Epithelial cell of proximal tubule (primary cell): Measurements from ENCODE around the gene NFRKB. TPM values are rescaled to one million over a fixed set of nuclear protein-coding genes. Genes with fewer than 3 reads are reported as not detected.
"Not testable (repeated sequence)": the region's sequence is repeated elsewhere in the genome, so short reads cannot be mapped to it uniquely, and the experiment has no call there.

Source experiments
- DNase-seq: peaks from one replicate; pipeline ENCODE4 v3.0.0-alpha.2; 2011; ENCODE audit warnings: low read depth
- H3K4me3 ChIP-seq: 2 replicates; pipeline ENCODE4 v1.5.1; 2011; ENCODE audit warnings: low read depth, mild to moderate bottlenecking, low read length
- CTCF ChIP-seq: conservative IDR thresholded peaks from 2 replicates; pipeline ENCODE4 v1.5.1; 2012; ENCODE audit warnings: low read depth, mild to moderate bottlenecking, low read length
- total RNA-seq: library from RNA; depleted of rRNA; stranded (reverse); fragments of >200 nt; gene quantifications from 2 replicates; pipeline ENCODE4 v1.2.3, GENCODE V29; 2015

NFRKB gene
- total RNA-seq, 1 donor from 2014 or later = 13.5 TPM

- no peak for TF ChIP-seq CTCF
- no peak for DNase-seq
- no peak overlapping the region for H3K4me3 ChIP-seq
Measured at GRCh38 chr11:129880311-129880710, 15.1 kb downstream of the NFRKB start.

DNA sequence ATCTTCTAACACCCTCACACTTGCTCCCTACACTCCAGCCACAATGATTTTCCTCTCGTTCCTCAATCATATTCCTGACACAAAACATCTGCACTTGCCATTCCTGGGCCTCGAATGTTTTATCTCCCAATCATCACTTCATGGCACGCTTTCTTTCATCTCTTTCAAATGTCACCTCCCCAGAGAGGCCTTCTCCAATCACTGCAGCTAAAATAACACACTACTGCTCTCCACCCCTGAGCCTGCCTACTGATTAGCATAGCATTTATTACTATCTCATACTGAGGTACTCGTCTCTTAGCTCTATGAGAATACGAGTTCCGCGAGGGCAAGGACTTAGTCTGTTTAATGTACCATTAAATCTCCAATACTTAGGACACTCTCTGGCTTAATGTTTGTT lies 23.5 kb downstream of the NFRKB start:
- TF ChIP-seq CTCF = no peak
- no peak overlapping the region for H3K4me3 ChIP-seq
- no peak for DNase-seq

DNA sequence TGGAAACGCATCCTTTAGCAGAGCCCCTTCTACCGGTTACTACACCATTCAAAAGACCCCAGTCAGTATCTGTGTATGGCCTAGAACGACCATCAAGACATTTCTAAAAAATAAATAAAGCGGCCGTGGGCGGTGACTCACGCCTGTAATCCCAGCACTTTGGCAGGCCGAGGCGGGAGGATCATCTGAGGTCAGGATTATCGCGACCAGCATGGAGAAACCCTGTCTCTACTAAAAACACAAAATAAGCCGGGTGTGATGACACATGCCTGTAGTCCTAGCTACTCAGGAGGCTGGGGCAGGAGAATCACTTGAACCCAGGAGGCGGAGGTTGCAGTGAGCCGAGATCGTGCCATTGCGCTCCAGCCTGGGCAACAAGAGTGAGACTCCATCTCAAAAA lies 26.8 kb downstream of the NFRKB start:
- H3K4me3 ChIP-seq, DNase-seq: not testable (repeated sequence)

DNA sequence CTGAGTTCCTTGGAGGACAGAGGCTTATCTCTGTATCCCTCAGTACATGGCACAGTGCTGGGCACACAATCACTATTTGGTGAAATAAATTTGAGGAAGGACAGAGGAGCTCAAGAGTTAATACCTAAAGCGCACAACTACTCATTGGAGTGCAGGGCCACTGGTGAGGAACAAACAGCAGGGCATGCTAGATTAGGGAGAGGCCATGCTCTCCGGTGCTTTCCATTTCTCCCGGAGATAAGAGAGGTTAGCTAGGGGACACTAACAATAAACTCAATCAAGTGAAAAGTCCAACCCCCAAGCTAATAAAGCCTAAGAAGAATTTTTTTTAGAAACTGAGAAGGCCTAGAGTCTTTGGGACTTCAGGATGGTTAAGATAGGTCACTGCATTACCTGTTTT lies 29.1 kb downstream of the NFRKB start:
- DNase-seq = no peak
- no peak for TF ChIP-seq CTCF
- no peak overlapping the region for H3K4me3 ChIP-seq

- DNase-seq = no peak
- no peak for TF ChIP-seq CTCF
Measured at GRCh38 chr11:129865701-129866100, 29.7 kb downstream of the NFRKB start.

DNA sequence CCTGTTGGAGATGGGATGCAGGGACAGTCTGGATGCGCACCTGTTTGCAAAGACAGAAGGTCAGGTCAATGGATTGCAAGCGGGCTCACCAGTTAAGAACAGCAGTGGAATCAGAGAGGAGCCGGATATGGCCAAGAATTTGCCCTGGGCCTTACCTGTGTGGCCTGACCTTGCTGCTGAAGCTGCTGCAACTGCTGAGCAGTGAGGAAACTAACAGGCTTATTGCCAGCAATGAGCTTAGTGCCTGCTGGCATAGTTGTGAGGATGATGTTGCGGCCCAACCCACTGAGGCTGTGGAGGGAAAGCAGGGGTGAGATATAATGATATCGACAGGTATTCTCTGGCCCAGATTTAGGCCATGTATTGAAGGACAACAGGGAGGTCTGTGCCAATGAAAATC lies 30.6 kb downstream of the NFRKB start:
- DNase-seq = no peak
- H3K4me3 ChIP-seq = no peak overlapping the region
- TF ChIP-seq CTCF = no peak

More at GRCh38 chr11:129865701-129866100, 29.7 kb downstream of the NFRKB start:
- no peak overlapping the region for H3K4me3 ChIP-seq

DNA sequence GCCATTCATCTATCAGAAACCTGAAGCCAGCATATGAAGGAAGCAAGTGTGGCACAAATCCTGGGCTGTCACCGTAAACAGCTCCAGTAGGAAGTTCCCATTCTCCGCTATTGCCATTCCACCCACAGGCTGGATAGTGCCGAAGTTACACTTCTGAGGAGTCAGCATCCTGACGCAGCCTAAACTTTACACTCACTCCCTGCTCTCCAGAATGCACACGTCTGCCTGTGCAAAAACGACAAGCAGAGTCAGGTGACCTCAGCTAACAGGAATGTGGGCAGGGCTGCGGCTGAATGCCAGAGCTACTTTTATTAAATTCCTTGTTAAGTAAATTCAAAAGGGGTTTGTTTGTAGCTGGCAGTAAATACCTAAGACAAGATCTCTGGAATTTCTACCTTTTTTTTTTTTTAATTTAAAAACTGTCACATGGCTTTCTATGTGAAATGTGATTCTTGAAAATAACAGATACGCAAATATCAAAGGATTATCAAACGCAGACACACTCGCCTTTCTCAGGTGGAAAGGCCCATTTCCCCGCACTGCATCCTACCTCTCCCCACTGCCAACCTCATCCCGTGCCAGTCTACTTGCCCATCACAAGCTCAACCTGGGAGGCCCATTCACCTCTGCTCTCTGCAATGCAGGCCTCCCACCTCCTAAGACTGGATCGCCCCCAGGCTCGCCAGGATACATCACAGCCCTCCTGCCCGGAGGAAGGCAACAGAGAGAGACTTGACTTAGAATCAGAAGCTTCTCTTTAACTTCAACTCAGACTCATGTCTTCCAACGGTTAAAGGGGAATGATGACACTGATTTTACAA lies 33.5 kb downstream of the NFRKB start:
- TF ChIP-seq CTCF = no peak
- H3K4me3 ChIP-seq = no peak overlapping the region
- DNase-seq = peak; percentile 88
